Lower leg skin (tissue), 3 donors: ENCODE measurements around the gene CCT8L2.

Experiments
- CTCF ChIP-seq, 3 donors: fragments of 450-650 bp; IDR thresholded peaks; one replicate each; pipeline ENCODE4 v1.5.1; 2016; ENCODE audit warnings: antibody characterized with exemption in 3 of 3, mild to moderate bottlenecking in 3 of 3, moderate library complexity in 2 of 3
- POLR2A ChIP-seq, 2 donors: fragments of 450-650 bp; IDR thresholded peaks; one replicate each; pipeline ENCODE4 v1.6.1; 2016 to 2017; ENCODE audit warnings: antibody characterized with exemption in 2 of 2, mild to moderate bottlenecking in 1 of 2, moderate library complexity in 1 of 2

GRCh38 chr22:16559056-16559955, 33.3 kb downstream of the CCT8L2 start:
- TF ChIP-seq CTCF (IDR thresholded peaks at IDR 0.05), result no peak
- TF ChIP-seq POLR2A (IDR thresholded peaks at IDR 0.05), result no peak
